Hematopoietic multipotent progenitor cell treated with erythropoietin and hydrocortisone succinate and interleukin-3 and kit ligand, for 17 days (in vitro differentiated cells): ENCODE measurements around the gene UTP20.
"Not testable (repeated sequence)": the region's sequence is repeated elsewhere in the genome, so short reads cannot be mapped to it uniquely, and the experiment has no call there.

Experiments used
- DNase-seq: peaks from one replicate; pipeline ENCODE4 v3.0.0-alpha.2; 2015; ENCODE audit warnings: low spot score

Gene UTP20

DNA sequence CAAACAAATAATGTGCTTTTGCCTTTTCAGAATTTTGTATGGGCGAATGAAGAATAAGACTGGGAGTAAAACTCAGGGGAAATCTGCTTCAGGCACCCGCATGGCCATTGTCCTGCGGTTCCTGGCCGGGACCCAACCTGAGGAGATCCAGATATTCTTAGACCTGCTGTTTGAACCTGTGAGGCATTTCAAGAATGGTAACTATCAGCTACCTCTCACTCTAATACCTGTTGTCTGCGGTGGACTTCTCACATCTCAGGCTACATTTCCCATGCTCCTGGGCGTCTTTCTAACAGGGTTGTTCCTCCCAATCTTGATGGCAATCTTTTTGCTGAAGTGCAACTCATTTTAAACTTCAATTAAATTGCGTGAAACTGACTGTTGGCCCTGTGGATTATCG lies 47.1 kb downstream of the UTP20 start:
- no peak for DNase-seq

- DNase-seq: no peak
These were observed 47.6 kb downstream of the UTP20 start for GRCh38 chr12:101327546-101327945.

- no peak for DNase-seq
These were observed 49.0 kb downstream of the UTP20 start for GRCh38 chr12:101328917-101329316.

GRCh38 chr12:101330631-101331030 lies 50.7 kb downstream of the UTP20 start:
- DNase-seq: no peak

DNA sequence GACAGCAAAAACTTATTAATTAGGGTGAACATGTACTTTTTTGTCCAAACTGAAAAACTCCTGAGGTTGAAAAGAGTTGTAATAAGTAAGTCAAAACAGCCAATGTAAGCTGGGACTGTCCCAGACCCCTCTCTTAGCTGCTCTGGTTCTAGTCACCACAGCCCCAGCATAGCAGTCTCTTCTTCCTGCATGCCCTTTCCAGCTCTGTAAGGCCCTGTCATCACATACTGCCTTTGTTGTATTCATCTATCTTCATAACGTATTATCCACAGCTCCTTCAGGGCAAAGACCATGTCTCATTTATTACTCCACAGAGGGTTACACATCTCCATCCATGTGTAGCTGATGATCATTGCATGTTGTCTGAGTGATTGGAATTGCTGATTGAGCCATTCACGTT lies 56.5 kb downstream of the UTP20 start:
- DNase-seq: no peak

- DNase-seq: no peak
These were observed 58.2 kb downstream of the UTP20 start for GRCh38 chr12:101338087-101338486.

DNA sequence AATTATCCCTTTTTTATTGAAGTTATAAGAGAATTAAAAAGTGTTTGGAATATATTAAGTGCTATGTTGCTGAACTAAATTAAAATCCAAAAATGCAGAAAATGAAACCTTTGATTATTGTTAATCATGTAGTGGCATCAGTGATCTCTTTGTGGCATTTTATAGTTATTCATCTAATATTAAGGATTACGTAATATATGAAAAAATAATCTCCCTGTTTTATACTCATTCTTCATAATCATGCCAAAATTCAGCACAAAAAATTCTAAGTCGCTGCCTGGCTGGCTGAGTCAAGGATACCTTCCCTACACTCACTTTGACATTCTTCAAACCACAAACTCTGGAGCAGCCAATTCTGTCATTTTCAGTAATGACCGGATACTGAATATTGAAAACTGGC lies 64.0 kb downstream of the UTP20 start:
- no peak for DNase-seq

GRCh38 chr12:101351682-101352081 lies 71.8 kb downstream of the UTP20 start:
- no peak for DNase-seq

- no peak for DNase-seq
These were observed 76.9 kb downstream of the UTP20 start for GRCh38 chr12:101356794-101357193.

- DNase-seq: no peak
These were observed 81.5 kb downstream of the UTP20 start for GRCh38 chr12:101361455-101361854.

GRCh38 chr12:101368016-101368415 lies 88.1 kb downstream of the UTP20 start:
- no peak for DNase-seq

GRCh38 chr12:101372431-101372830 lies 92.5 kb downstream of the UTP20 start:
- DNase-seq: no peak

DNA sequence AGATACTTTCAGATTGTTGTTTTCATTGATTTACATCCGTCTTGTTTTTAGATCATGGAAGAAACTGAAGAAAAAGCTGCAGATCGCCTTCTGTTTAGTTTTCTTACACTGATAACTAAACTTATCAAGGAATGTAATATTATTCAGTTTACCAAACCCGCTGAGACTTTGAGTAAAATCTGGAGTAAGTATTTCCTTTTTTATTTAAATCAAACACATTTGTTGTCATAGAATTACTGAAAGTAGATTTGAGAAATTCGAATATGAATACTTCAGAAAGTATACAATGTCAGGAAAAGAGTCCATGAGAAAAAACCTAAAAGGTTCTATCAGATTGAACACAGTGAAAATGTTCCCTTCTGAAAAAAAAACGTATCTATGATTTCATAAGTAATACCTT lies 95.7 kb downstream of the UTP20 start:
- DNase-seq: no peak

DNA sequence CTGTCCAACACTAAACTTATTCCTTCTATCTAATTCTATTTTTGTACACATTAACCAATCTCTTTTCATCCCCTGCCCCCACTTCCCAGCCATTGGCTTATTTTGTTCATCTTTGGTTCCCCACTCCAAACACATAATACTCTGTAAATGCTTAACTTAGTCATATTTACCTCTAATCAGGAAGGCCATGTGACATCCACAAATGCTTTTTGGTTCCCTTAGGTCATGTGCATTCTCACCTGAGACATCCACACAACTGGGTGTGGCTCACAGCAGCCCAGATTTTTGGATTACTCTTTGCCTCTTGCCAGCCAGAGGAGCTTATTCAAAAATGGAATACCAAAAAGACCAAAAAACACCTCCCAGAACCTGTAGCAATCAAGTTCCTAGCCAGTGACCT lies 99.2 kb downstream of the UTP20 start:
- no peak for DNase-seq

- not testable (repeated sequence) for DNase-seq
These were observed 111.3 kb downstream of the UTP20 start for GRCh38 chr12:101391181-101391580.

DNA sequence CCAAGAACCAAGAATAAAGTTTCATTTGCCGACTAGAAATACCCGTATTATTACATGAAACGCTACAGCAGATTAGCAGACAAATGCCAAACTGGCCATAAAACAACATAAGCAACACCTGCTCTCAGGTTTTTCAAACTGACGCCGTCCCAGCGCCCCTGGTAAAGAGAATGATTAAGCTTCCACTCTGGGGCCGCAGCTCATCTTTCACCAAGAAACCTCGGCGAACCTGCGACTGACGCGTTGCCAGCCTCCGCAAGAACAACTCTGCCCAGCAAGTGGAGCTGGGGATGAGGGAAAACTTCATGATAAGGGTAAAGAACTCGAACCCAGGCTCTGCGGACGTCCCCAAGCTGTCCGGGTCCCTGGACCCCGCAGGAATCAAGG lies 127.1 kb downstream of the UTP20 start:
- no peak for DNase-seq

- peak; percentile 76 for DNase-seq
These were observed 127.8 kb downstream of the UTP20 start, which contains the start of gene ARL1 for GRCh38 chr12:101407436-101408345. Gene ARL1 (minus strand): TSS chr12:101407772. CDS start chr12:101407645, 127 bp downstream.

DNA sequence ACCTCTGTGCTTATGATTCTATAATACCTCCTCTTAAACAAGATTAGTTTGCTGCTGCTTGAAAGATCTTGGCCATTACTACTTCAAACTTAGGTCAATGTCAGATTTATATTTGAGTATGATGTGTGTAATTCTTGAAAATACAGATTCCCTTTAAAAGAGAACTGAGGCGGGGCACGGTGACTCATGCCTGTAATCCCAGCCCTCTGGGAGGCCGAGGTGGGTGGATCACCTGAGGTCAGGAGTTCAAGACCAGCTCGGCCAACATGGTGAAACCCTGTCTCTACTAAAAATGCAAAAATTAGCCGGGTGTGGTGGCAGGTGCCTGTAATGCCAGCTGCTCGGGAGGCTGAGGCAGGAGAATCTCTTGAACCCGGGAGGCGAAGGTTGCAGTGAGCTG lies 130.3 kb downstream of the UTP20 start:
- DNase-seq: not testable (repeated sequence)

DNA sequence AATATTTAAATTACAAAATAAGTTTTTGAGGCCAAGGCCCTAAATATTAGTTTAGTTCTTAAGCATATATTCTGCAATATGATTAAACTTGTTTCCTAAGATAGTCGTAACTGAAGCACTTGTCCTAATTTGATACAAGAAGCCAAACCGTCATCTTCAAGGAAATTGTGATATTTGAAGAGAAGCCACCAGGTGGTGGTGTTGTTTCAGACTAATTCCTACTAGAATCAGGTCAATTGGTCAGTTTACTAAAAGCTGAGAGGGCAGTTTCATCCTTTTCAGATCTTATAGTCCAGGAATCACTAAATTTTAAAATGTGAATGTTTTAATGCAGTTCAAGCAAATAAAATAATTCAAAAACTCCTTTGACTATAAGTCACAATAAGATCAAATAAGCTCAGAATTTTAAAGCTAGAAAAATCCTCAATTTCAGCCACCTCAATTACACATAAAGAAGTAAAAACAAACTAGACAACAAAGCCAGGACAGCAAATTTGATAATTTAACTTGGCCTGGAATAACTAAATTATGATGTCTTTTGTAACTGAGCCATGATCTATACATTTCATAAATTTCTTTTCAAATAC lies 134.7 kb downstream of the UTP20 start:
- DNase-seq: peak; percentile 47

DNA sequence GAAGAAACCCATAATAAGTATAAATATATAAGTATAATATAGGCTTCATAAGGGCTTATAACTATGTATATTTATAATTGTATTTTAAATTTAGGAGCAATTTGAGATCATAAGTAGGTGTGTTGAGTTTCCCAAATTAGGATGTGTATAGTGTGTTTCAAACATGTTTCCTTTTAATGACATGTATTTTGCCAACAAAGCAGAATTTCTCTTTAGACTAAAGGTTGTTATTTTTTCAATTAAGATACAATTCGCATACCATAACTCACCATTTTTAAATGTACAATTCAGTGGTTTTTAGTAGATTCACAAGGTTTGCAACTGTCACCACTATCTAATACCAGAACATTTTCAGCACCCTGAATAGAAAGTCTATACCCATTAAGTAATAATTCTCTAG lies 135.3 kb downstream of the UTP20 start:
- no peak for DNase-seq

DNA sequence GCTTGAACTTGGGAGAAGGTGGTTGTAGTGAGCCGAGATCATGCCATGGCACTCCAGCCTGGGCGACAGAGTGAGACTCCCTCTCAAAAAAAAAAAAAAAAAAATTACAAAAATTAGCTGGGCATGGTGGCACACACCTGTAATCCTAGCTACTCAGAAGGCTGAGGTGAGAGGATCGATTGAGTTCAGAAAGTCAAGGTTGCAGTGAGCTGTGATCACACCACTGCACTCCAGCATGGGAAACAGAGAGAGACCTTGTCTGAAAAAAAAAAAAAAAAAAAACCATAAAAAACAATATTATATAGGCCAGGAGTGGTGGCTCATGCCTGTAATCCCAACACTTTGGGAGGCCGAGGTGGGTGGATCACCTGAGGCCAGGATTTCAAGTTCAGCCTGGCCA lies 142.2 kb downstream of the UTP20 start:
- DNase-seq: not testable (repeated sequence)

DNA sequence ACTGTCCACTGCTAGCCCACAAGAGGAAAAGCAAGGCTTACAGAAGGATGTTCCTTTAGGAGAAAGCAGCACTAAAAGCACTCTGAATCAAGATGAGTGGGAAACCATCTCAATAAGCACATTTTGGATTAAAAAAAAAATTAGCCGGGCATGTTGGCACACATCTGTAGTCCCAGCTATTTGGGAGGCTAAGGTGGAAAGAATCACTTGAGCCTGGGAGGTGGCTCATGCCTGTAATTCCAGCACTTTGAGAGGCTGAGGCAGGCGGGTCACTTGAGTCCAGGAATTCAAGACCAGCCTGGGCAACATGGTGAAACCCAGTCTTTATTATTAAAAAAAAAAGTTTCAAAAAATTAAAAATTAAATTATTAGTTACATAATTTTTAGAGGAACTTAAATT lies 144.7 kb downstream of the UTP20 start:
- no peak for DNase-seq

- no peak for DNase-seq
These were observed 150.6 kb downstream of the UTP20 start for GRCh38 chr12:101430456-101430855.

- no peak for DNase-seq
These were observed 156.2 kb downstream of the UTP20 start for GRCh38 chr12:101436136-101436535.
